ENCODE measurements around the gene COMMD10. TPM values are rescaled to one million over a fixed set of nuclear protein-coding genes. Genes with fewer than 3 reads are reported as not detected.

The COMMD10 gene
- total RNA-seq, 1 experiment from 2014 or later, result 39.8 TPM

DNA sequence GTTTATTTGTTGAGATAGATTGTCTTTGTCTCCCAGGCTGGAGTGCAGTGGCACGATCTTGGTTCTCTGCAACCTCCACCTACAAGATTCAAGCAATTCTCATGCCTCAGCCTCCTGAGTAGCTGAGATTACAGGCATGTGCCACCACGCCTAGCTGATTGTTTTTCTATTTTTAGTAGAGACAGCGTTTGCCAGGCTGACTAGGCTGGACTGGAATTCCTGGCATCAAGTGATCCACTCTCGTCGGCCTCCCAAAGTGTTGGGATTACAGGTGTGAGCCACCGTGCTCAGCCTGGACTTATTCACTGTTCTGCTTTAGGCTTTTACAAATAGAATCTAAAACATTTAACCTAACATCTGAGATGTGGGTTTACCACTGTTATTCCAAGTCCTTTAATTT is 91.3 kb downstream of the COMMD10 start:
- TF ChIP-seq, protein P1, sequence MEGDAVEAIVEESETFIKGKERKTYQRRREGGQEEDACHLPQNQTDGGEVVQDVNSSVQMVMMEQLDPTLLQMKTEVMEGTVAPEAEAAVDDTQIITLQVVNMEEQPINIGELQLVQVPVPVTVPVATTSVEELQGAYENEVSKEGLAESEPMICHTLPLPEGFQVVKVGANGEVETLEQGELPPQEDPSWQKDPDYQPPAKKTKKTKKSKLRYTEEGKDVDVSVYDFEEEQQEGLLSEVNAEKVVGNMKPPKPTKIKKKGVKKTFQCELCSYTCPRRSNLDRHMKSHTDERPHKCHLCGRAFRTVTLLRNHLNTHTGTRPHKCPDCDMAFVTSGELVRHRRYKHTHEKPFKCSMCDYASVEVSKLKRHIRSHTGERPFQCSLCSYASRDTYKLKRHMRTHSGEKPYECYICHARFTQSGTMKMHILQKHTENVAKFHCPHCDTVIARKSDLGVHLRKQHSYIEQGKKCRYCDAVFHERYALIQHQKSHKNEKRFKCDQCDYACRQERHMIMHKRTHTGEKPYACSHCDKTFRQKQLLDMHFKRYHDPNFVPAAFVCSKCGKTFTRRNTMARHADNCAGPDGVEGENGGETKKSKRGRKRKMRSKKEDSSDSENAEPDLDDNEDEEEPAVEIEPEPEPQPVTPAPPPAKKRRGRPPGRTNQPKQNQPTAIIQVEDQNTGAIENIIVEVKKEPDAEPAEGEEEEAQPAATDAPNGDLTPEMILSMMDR (IDR thresholded peaks at IDR 0.05; ENCODE audit: unreplicated experiment), result no peak
- intact Hi-C loops (cut with micrococcal nuclease; ENCODE audit: unreplicated experiment), result no loop called here
- Mint-ChIP-seq H3K9me3 (ENCODE audit: low read depth, unreplicated experiment) (peaks cover 6% of the 10 kb centered on the region), H3K36me3 (ENCODE audit: insufficient read depth, unreplicated experiment) (no peaks in the 10 kb centered on the region), H3K4me1 (ENCODE audit: low read depth, unreplicated experiment) (peaks cover 9% of the 10 kb centered on the region), H3K27me3 (ENCODE audit: unreplicated experiment) (no peaks in the 10 kb centered on the region), H3K4me3 (ENCODE audit: low read depth, unreplicated experiment) (no peak overlapping the region), H3K27ac (ENCODE audit: unreplicated experiment) (no peak overlapping the region)
- no peak for DNase-seq
- BruUV-seq (replicated peaks), result no TSS peak
- CTCF ChIA-PET, result no interaction called here

DNA sequence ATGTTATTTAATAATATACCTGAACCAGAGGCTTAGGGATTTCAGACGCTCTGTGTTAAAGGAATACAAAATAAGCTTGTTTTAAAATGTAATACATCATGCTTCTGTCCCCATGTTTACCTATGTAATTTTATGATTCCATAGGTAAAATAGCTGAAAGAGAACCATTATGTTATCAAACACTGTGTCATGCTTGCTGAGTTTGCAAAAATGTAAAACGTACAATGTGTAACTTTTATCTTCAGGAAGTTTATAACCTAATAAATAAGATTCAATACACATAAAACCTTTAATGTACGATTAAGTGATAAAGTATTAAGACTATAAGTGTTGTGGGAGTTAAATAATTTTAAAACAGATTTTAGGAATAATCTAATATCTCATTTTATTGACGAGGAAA is 94.1 kb downstream of the COMMD10 start:
- no peak for DNase-seq
- Mint-ChIP-seq H3K4me3 (ENCODE audit: low read depth, unreplicated experiment) (no peak overlapping the region), H3K36me3 (ENCODE audit: insufficient read depth, unreplicated experiment) (no peaks in the 10 kb centered on the region), H3K27ac (ENCODE audit: unreplicated experiment) (no peak overlapping the region), H3K27me3 (ENCODE audit: unreplicated experiment) (no peaks in the 10 kb centered on the region), H3K4me1 (ENCODE audit: low read depth, unreplicated experiment) (peaks cover 9% of the 10 kb centered on the region), H3K9me3 (ENCODE audit: low read depth, unreplicated experiment) (peaks cover 3% of the 10 kb centered on the region)
- no TSS peak for BruUV-seq (replicated peaks)
- intact Hi-C loops (cut with micrococcal nuclease; ENCODE audit: unreplicated experiment), result no loop called here
- CTCF ChIA-PET, result no interaction called here
- TF ChIP-seq, protein P1 (IDR thresholded peaks at IDR 0.05; ENCODE audit: unreplicated experiment), result no peak

DNA sequence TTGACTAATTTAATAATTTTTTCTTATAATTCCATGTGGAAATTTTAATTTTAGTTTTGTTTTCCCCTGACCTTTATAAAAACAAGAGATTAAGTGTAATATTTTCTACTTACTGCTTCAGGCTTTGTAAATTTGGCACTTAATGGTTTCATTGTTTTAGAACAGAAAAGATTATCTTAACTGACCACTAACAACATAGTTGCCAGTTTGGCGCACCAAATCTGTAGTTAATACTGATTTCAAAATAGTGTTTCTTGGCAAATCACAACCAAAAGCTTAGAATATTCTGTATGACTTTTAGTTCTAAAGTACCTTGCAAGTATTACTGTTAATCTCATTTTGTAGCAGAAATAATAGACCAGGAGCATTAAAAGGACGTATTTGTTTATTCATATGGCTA is 124.3 kb downstream of the COMMD10 start:
- no peak overlapping the region for H3K27ac Mint-ChIP-seq (ENCODE audit: unreplicated experiment)
- intact Hi-C loops (cut with micrococcal nuclease; ENCODE audit: unreplicated experiment), result no loop called here
- no peaks in the 10 kb centered on the region for H3K9me3 Mint-ChIP-seq (ENCODE audit: low read depth, unreplicated experiment)
- no peaks in the 10 kb centered on the region for H3K4me1 Mint-ChIP-seq (ENCODE audit: low read depth, unreplicated experiment)
- DNase-seq, result no peak
- no peaks in the 10 kb centered on the region for H3K27me3 Mint-ChIP-seq (ENCODE audit: unreplicated experiment)
- TF ChIP-seq, protein P1 (IDR thresholded peaks at IDR 0.05; ENCODE audit: unreplicated experiment), result no peak
- no TSS peak for BruUV-seq (replicated peaks)
- H3K4me3 Mint-ChIP-seq (ENCODE audit: low read depth, unreplicated experiment), result no peak overlapping the region
- CTCF ChIA-PET, result no interaction called here
- H3K36me3 Mint-ChIP-seq (ENCODE audit: insufficient read depth, unreplicated experiment), result no peaks in the 10 kb centered on the region

DNA sequence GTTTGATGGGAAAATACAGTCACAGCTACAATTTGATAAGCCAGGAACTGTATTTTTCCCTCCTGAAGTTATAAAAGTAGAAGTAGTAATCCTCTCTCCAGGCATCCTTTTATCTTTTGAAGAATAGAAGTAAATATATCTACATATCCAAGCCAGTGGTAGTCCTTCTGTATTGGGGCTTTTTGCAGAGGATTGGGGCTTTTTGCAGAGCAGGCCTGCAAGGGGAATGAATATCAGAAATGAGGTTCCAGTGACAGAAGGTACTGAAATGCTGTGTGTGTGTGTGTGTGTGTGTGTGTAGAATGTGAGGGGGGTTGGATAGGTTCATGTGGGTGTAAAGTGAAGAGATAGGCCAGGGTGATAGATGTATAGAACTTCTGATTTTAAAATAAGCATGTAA is 127.4 kb downstream of the COMMD10 start:
- Mint-ChIP-seq H3K4me3 (ENCODE audit: low read depth, unreplicated experiment) (no peak overlapping the region), H3K9me3 (ENCODE audit: low read depth, unreplicated experiment) (no peaks in the 10 kb centered on the region), H3K36me3 (ENCODE audit: insufficient read depth, unreplicated experiment) (no peaks in the 10 kb centered on the region), H3K27ac (ENCODE audit: unreplicated experiment) (no peak overlapping the region), H3K4me1 (ENCODE audit: low read depth, unreplicated experiment) (no peaks in the 10 kb centered on the region), H3K27me3 (ENCODE audit: unreplicated experiment) (no peaks in the 10 kb centered on the region)
- intact Hi-C loops (cut with micrococcal nuclease; ENCODE audit: unreplicated experiment), result no loop called here
- CTCF ChIA-PET, result interaction anchor here (1.1 kb wide), 1 partner anchor 159 kb away, joined by 3 read pairs; no protein-coding TSS in a partner anchor
- no peak for DNase-seq
- no TSS peak for BruUV-seq (replicated peaks)
- TF ChIP-seq, protein P1 (IDR thresholded peaks at IDR 0.05; ENCODE audit: unreplicated experiment), result no peak

Data from Calu3 (cell line).